ENCODE measurements around the gene NDUFB6.

NDUFB6 gene

GRCh38 chr9:32516241-32516640 lies 56.7 kb downstream of the NDUFB6 start:
- no peak for DNase-seq

- DNase-seq: no peak
Measured at GRCh38 chr9:32508728-32509127, 64.2 kb downstream of the NDUFB6 start.

- no peak for DNase-seq
Measured at GRCh38 chr9:32503008-32503407, 70.0 kb downstream of the NDUFB6 start.

Data from effector CD4-positive, alpha-beta T cell (primary cell).